ENCODE data around the gene DUT. TPM values are rescaled to one million over a fixed set of nuclear protein-coding genes. Genes with fewer than 3 reads are reported as not detected.

The DUT gene
- total and polyA plus RNA-seq, 2 experiments from 2014 or later: 82.5 to 420 TPM

DNA sequence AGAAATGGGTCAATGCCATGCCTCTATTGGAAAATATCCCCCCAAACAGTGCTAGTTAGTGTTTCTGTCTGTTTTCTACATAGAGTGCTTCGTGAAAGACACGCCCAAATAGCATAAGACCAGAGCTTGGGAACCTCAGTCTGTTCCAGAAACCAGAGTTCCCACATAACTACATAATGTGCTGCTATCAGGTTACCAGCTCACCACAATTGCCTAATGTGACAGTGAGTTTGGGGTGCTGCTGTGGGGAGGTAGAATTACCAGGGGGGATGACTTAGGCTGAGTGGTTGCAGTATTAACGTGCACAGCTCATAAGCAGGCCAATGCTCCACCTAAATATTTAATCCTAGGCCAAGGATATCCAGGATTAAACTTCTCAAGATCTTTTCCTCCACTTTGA, 39.2 kb downstream of the DUT start (continued):
- TF ChIP-seq ZNF462 (CRISPR knock-in tag; IDR thresholded peaks at IDR 0.05) (no peak), EZH2phosphoT487 (IDR thresholded peaks at IDR 0.05; ENCODE audit: unreplicated experiment) (no peak)
- TF ChIP-seq, protein P1, sequence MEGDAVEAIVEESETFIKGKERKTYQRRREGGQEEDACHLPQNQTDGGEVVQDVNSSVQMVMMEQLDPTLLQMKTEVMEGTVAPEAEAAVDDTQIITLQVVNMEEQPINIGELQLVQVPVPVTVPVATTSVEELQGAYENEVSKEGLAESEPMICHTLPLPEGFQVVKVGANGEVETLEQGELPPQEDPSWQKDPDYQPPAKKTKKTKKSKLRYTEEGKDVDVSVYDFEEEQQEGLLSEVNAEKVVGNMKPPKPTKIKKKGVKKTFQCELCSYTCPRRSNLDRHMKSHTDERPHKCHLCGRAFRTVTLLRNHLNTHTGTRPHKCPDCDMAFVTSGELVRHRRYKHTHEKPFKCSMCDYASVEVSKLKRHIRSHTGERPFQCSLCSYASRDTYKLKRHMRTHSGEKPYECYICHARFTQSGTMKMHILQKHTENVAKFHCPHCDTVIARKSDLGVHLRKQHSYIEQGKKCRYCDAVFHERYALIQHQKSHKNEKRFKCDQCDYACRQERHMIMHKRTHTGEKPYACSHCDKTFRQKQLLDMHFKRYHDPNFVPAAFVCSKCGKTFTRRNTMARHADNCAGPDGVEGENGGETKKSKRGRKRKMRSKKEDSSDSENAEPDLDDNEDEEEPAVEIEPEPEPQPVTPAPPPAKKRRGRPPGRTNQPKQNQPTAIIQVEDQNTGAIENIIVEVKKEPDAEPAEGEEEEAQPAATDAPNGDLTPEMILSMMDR (conservative IDR thresholded peaks at IDR 0.05; ENCODE audit: low read depth in 2 of 2): no peak

GRCh38 chr15:48371550-48371949, 40.3 kb downstream of the DUT start:
- peaks cover 16% of the 10 kb centered on the region for H3K9me2 ChIP-seq (ENCODE audit: insufficient read depth)
- H3K79me2 ChIP-seq (replicated peaks; ENCODE audit: insufficient read depth): no peaks in the 10 kb centered on the region
- Mint-ChIP-seq H3K4me3 (no peak overlapping the region), H3K36me3 (ENCODE audit: low read depth) (no peaks in the 10 kb centered on the region), H3K27ac (no peak overlapping the region), H3K27me3 (ENCODE audit: insufficient read depth, low read depth, poor library complexity) (no peaks in the 10 kb centered on the region), H3K9me3 (peaks cover 10% of the 10 kb centered on the region), H3K4me1 (no peaks in the 10 kb centered on the region)
- ATAC-seq (no peak), DNase-seq (ENCODE audit: low spot score) (no peak)
- H4K20me1 ChIP-seq (replicated peaks; ENCODE audit: insufficient read depth): no peaks in the 10 kb centered on the region
- no peaks in the 10 kb centered on the region for H3K27me3 ChIP-seq (ENCODE audit: insufficient read depth)
- H3K4me1 ChIP-seq (ENCODE audit: insufficient read depth): no peaks in the 10 kb centered on the region
- H3K27ac ChIP-seq (ENCODE audit: low read depth): no peak overlapping the region
- H3K4me2 ChIP-seq: no peak overlapping the region
- no peaks in the 10 kb centered on the region for H3F3A ChIP-seq (replicated peaks; ENCODE audit: low read depth)
- no peaks in the 10 kb centered on the region for H3K36me3 ChIP-seq (ENCODE audit: insufficient read depth)
- no peak overlapping the region for H2AFZ ChIP-seq
- no peak overlapping the region for H3K4me3 ChIP-seq
- no peak for TF ChIP-seq STAT1 (IDR thresholded peaks at IDR 0.05; ENCODE audit: unreplicated experiment)
- TF ChIP-seq EZH2 (IDR thresholded peaks at IDR 0.05; ENCODE audit: low read depth, unreplicated experiment): no peak
- TF ChIP-seq CREB1 (CRISPR knock-in tag; IDR thresholded peaks at IDR 0.05; ENCODE audit: low read depth): no peak
- TF ChIP-seq ZNF114 (CRISPR knock-in tag; IDR thresholded peaks at IDR 0.05): no peak
- no peak for TF ChIP-seq REST (IDR thresholded peaks at IDR 0.05; ENCODE audit: unreplicated experiment)
- TF ChIP-seq NANOG (IDR thresholded peaks at IDR 0.05; ENCODE audit: borderline replicate concordance): no peak
- TF ChIP-seq, protein P2, sequence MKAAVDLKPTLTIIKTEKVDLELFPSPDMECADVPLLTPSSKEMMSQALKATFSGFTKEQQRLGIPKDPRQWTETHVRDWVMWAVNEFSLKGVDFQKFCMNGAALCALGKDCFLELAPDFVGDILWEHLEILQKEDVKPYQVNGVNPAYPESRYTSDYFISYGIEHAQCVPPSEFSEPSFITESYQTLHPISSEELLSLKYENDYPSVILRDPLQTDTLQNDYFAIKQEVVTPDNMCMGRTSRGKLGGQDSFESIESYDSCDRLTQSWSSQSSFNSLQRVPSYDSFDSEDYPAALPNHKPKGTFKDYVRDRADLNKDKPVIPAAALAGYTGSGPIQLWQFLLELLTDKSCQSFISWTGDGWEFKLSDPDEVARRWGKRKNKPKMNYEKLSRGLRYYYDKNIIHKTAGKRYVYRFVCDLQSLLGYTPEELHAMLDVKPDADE (IDR thresholded peaks at IDR 0.05): no peak
- TF ChIP-seq, protein P1 (conservative IDR thresholded peaks at IDR 0.05; ENCODE audit: low read depth in 2 of 2): no peak
